GM23338 (cell line): ENCODE results near the gene OPN1MW3. TPM values are rescaled to one million over a fixed set of nuclear protein-coding genes. Genes with fewer than 3 reads are reported as not detected.

Experiments
- ATAC-seq: fragments of 200-7000 bp; cut with Tn5 transposase; 3 replicates; pipeline ENCODE4 v1.9.1; 2020
- DNase-seq: peaks from one replicate; pipeline ENCODE4 v3.0.0-alpha.2; 2015; ENCODE audit warnings: low spot score
- H2AFZ ChIP-seq: fragments of 200-600 bp; sonication (generic); 2 replicates; pipeline ENCODE4 v1.8.0; 2016; ENCODE audit warnings: antibody characterized with exemption, mild to moderate bottlenecking, moderate library complexity
- H3F3A ChIP-seq: fragments of 200-600 bp; sonication (generic); replicated peaks from 2 replicates; pipeline ENCODE4 v1.8.0; 2017; ENCODE audit warnings: antibody characterized with exemption, mixed run types, low read depth
- H3K27ac ChIP-seq: fragments of 200-600 bp; sonication (generic); 2 replicates; pipeline ENCODE4 v1.6.1; 2016; ENCODE audit warnings: low read depth
- H3K27me3 ChIP-seq: fragments of 200-600 bp; sonication (generic); 2 replicates; pipeline ENCODE4 v1.8.0; 2016; ENCODE audit warnings: mild to moderate bottlenecking, mixed run types, moderate library complexity; ENCODE audit not compliant: insufficient read depth
- H3K36me3 ChIP-seq: fragments of 200-600 bp; sonication (generic); 2 replicates; pipeline ENCODE4 v1.8.0; 2016; ENCODE audit warnings: mild to moderate bottlenecking; ENCODE audit not compliant: insufficient read depth
- H3K4me1 ChIP-seq: fragments of 200-600 bp; sonication (generic); 2 replicates; pipeline ENCODE4 v1.8.0; 2016; ENCODE audit warnings: mild to moderate bottlenecking, moderate library complexity; ENCODE audit not compliant: insufficient read depth
- H3K4me2 ChIP-seq: fragments of 200-600 bp; sonication (generic); 2 replicates; pipeline ENCODE4 v1.7.1; 2017; ENCODE audit warnings: mixed run types
- H3K4me3 ChIP-seq: fragments of 200-600 bp; sonication (generic); 2 replicates; pipeline ENCODE4 v1.6.1; 2016; ENCODE audit warnings: mixed run types
- H3K79me2 ChIP-seq: fragments of 200-600 bp; sonication (generic); replicated peaks from 2 replicates; pipeline ENCODE4 v1.8.0; 2017; ENCODE audit warnings: mild to moderate bottlenecking; ENCODE audit not compliant: insufficient read depth
- H3K9me2 ChIP-seq: fragments of 200-600 bp; sonication (generic); 2 replicates; pipeline ENCODE4 v1.8.0; 2017; ENCODE audit not compliant: insufficient read depth
- H4K20me1 ChIP-seq: fragments of 200-600 bp; sonication (generic); replicated peaks from 2 replicates; pipeline ENCODE4 v1.8.0; 2017; ENCODE audit warnings: mild to moderate bottlenecking; ENCODE audit not compliant: insufficient read depth
- H3K27ac Mint-ChIP-seq: 2 replicates; pipeline ENCODE4 v1.8.0; 2020; ENCODE audit warnings: inconsistent platforms, mild to moderate bottlenecking, moderate library complexity, mixed read lengths
- H3K27me3 Mint-ChIP-seq: 3 replicates; pipeline ENCODE4 v1.8.0; 2022; ENCODE audit warnings: low read depth, mild to moderate bottlenecking, moderate library complexity, mixed read lengths, inconsistent platforms; ENCODE audit not compliant: insufficient read depth, poor library complexity
- H3K36me3 Mint-ChIP-seq: 3 replicates; pipeline ENCODE4 v1.8.0; 2021; ENCODE audit warnings: low read depth, mild to moderate bottlenecking, inconsistent platforms, moderate library complexity, mixed read lengths
- H3K4me1 Mint-ChIP-seq: 3 replicates; pipeline ENCODE4 v1.8.0; 2020; ENCODE audit warnings: mild to moderate bottlenecking, inconsistent platforms, mixed read lengths
- H3K4me3 Mint-ChIP-seq: 3 replicates; pipeline ENCODE4 v1.8.0; 2021; ENCODE audit warnings: moderate library complexity, mild to moderate bottlenecking, inconsistent platforms, mixed read lengths
- H3K9me3 Mint-ChIP-seq: 3 replicates; pipeline ENCODE4 v1.8.0; 2020; ENCODE audit warnings: moderate library complexity, mild to moderate bottlenecking, inconsistent platforms, mixed read lengths
- CREB1 ChIP-seq: fragments of 250-450 bp; sonication (Bioruptor Pico); IDR thresholded peaks from 2 replicates; pipeline ENCODE4 v1.5.0; 2020; ENCODE audit warnings: low read depth, mild to moderate bottlenecking, moderate library complexity
- CTCF ChIP-seq, 2 experiments: fragments of 200-600 bp in 1 of 2; sonication (generic) in 1 of 2; conservative IDR thresholded peaks; 2 replicates each; pipeline versions ENCODE4 v1.5.1 to v1.6.1; 2016 to 2017; ENCODE audit warnings: antibody characterized with exemption in 2 of 2, low read depth in 2 of 2, mild to moderate bottlenecking in 2 of 2, moderate library complexity in 1 of 2
- EZH2 ChIP-seq: fragments of 200-600 bp; sonication (generic); IDR thresholded peaks from one replicate; pipeline ENCODE4 v1.8.0; 2017; ENCODE audit warnings: antibody characterized with exemption, mild to moderate bottlenecking, low read depth; ENCODE audit not compliant: unreplicated experiment
- EZH2phosphoT487 ChIP-seq: fragments of 200-600 bp; sonication (generic); IDR thresholded peaks from one replicate; pipeline ENCODE4 v1.8.1; 2018; ENCODE audit warnings: antibody characterized with exemption; ENCODE audit not compliant: unreplicated experiment
- JUNB ChIP-seq: IDR thresholded peaks from one replicate; pipeline ENCODE4 v1.6.1; 2016; ENCODE audit warnings: antibody characterized with exemption; ENCODE audit not compliant: unreplicated experiment
- NANOG ChIP-seq: IDR thresholded peaks from 2 replicates; pipeline ENCODE4 v1.6.1; 2016; ENCODE audit warnings: antibody characterized with exemption, borderline replicate concordance
- POLR2AphosphoS5 ChIP-seq: IDR thresholded peaks from 2 replicates; pipeline ENCODE4 v1.6.1; 2016; ENCODE audit warnings: antibody characterized with exemption, low read depth
- STAT1 ChIP-seq: IDR thresholded peaks from one replicate; pipeline ENCODE4 v1.6.1; 2016; ENCODE audit warnings: antibody characterized with exemption; ENCODE audit not compliant: unreplicated experiment
- ZNF114 ChIP-seq: fragments of 250-450 bp; sonication (Bioruptor Pico); IDR thresholded peaks from 2 replicates; pipeline ENCODE4 v1.5.0; 2020; ENCODE audit warnings: mild to moderate bottlenecking, moderate library complexity
- ZNF331 ChIP-seq: fragments of 250-450 bp; sonication (Bioruptor Pico); IDR thresholded peaks from 2 replicates; pipeline ENCODE4 v1.5.0; 2020; ENCODE audit warnings: low read depth, mild to moderate bottlenecking, moderate library complexity
- ZNF462 ChIP-seq: fragments of 250-450 bp; sonication (Bioruptor Pico); IDR thresholded peaks from 2 replicates; pipeline ENCODE4 v1.5.0; 2020; ENCODE audit warnings: mild to moderate bottlenecking, moderate library complexity
- polyA plus RNA-seq: library from polyadenylated mRNA; unstranded; fragments of >200 nt; fragmentation: Nextera tagmentation; extraction: Ambion mirVana; gene quantifications from 2 replicates; pipeline ENCODE4 v1.2.1, GENCODE V29; 2016
- total RNA-seq: library from RNA; depleted of rRNA; stranded (reverse); fragments of >200 nt; shearing (Covaris generic); gene quantifications from 2 replicates; pipeline ENCODE4 v1.2.3, GENCODE V29; 2014
- TF ChIP-seq, protein P1 (sequence below): IDR thresholded peaks from one replicate; pipeline ENCODE4 v1.6.1; 2018; ENCODE audit warnings: antibody characterized with exemption; ENCODE audit not compliant: unreplicated experiment
- TF ChIP-seq, protein P2 (sequence below): IDR thresholded peaks from 2 replicates; pipeline ENCODE4 v1.6.1; 2016; ENCODE audit warnings: antibody characterized with exemption

OPN1MW3 gene
- total and polyA plus RNA-seq, 2 experiments from 2014 or later, result not detected

GRCh38 chrX:154310616-154311536, 53.5 kb downstream of the OPN1MW3 start:
- Histone ChIP-seq H3K9me2 (no peaks in the 10 kb centered on the region), H4K20me1 (no peaks in the 10 kb centered on the region), H2AFZ (no peak overlapping the region), H3K36me3 (no peaks in the 10 kb centered on the region), H3K4me3 (no peak overlapping the region), H3K4me1 (no peaks in the 10 kb centered on the region), H3K4me2 (no peak overlapping the region), H3K27ac (no peak overlapping the region), H3K27me3 (no peaks in the 10 kb centered on the region), H3F3A (no peaks in the 10 kb centered on the region), H3K79me2 (no peaks in the 10 kb centered on the region)
- DNase-seq, result no peak
- Mint-ChIP-seq H3K4me3 (no peak overlapping the region), H3K36me3 (no peaks in the 10 kb centered on the region), H3K4me1 (peaks cover 7% of the 10 kb centered on the region; the same call in 2 of the 3 replicates), H3K27ac (no peak overlapping the region), H3K27me3 (peaks cover 4% of the 10 kb centered on the region), H3K9me3 (no peaks in the 10 kb centered on the region; the same call in 2 of the 3 replicates)
- ATAC-seq, result no peak
- TF ChIP-seq EZH2phosphoT487 (no peak), EZH2 (no peak), ZNF462 (CRISPR knock-in tag) (no peak), ZNF114 (no peak), POLR2AphosphoS5 (no peak), STAT1 (no peak), ZNF331 (CRISPR knock-in tag) (no peak), NANOG (no peak), CREB1 (no peak), JUNB (no peak), CTCF (conservative IDR thresholded peaks at IDR 0.05; ENCODE audit: low read depth in 2 of 2) (no peak)
- TF ChIP-seq, protein P1, sequence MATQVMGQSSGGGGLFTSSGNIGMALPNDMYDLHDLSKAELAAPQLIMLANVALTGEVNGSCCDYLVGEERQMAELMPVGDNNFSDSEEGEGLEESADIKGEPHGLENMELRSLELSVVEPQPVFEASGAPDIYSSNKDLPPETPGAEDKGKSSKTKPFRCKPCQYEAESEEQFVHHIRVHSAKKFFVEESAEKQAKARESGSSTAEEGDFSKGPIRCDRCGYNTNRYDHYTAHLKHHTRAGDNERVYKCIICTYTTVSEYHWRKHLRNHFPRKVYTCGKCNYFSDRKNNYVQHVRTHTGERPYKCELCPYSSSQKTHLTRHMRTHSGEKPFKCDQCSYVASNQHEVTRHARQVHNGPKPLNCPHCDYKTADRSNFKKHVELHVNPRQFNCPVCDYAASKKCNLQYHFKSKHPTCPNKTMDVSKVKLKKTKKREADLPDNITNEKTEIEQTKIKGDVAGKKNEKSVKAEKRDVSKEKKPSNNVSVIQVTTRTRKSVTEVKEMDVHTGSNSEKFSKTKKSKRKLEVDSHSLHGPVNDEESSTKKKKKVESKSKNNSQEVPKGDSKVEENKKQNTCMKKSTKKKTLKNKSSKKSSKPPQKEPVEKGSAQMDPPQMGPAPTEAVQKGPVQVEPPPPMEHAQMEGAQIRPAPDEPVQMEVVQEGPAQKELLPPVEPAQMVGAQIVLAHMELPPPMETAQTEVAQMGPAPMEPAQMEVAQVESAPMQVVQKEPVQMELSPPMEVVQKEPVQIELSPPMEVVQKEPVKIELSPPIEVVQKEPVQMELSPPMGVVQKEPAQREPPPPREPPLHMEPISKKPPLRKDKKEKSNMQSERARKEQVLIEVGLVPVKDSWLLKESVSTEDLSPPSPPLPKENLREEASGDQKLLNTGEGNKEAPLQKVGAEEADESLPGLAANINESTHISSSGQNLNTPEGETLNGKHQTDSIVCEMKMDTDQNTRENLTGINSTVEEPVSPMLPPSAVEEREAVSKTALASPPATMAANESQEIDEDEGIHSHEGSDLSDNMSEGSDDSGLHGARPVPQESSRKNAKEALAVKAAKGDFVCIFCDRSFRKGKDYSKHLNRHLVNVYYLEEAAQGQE, result no peak
- TF ChIP-seq, protein P2, sequence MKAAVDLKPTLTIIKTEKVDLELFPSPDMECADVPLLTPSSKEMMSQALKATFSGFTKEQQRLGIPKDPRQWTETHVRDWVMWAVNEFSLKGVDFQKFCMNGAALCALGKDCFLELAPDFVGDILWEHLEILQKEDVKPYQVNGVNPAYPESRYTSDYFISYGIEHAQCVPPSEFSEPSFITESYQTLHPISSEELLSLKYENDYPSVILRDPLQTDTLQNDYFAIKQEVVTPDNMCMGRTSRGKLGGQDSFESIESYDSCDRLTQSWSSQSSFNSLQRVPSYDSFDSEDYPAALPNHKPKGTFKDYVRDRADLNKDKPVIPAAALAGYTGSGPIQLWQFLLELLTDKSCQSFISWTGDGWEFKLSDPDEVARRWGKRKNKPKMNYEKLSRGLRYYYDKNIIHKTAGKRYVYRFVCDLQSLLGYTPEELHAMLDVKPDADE, result no peak
